CD14-positive monocyte (primary cell): ENCODE measurements around the gene GDPD2. TPM values are rescaled to one million over a fixed set of nuclear protein-coding genes. Genes with fewer than 3 reads are reported as not detected.

Experiments used
- DNase-seq, 3 donors: peaks; one replicate each; pipeline ENCODE4 v3.0.0-alpha.2; 2011 to 2022
- H2AFZ ChIP-seq: 2 replicates; pipeline ENCODE4 v1.6.0; 2012; ENCODE audit warnings: mild to moderate bottlenecking, low read depth, low read length, inconsistent platforms; ENCODE audit not compliant: insufficient read depth, poor library complexity, severe bottlenecking
- H3K27ac ChIP-seq, 2 donors: 1 replicate in 1 of 2; 2 replicates in 1 of 2; pipeline ENCODE4 v1.5.1; 2012 to 2013; ENCODE audit warnings: low read length in 2 of 2, control low read depth in 1 of 2, inconsistent platforms in 1 of 2, low read depth in 1 of 2, mild to moderate bottlenecking in 1 of 2
- H3K27me3 ChIP-seq, 2 donors: one replicate each; pipeline versions ENCODE4 v1.6.0 to v1.6.1; 2011 to 2013; ENCODE audit warnings: low read length in 2 of 2; ENCODE audit not compliant: control insufficient read depth in 2 of 2, insufficient read depth in 2 of 2
- H3K36me3 ChIP-seq, 2 donors: replicated peaks in 1 of 2; 1 replicate in 1 of 2; 2 replicates in 1 of 2; pipeline versions ENCODE4 v1.5.1 to v1.6.1; 2012 to 2013; ENCODE audit warnings: low read length in 2 of 2, control low read depth in 1 of 2, inconsistent platforms in 1 of 2, mild to moderate bottlenecking in 1 of 2; ENCODE audit not compliant: insufficient read depth in 2 of 2, control insufficient read depth in 1 of 2
- H3K4me1 ChIP-seq, 2 donors: 1 replicate in 1 of 2; 2 replicates in 1 of 2; pipeline versions ENCODE4 v1.5.1 to v1.6.1; 2012 to 2013; ENCODE audit warnings: low read length in 2 of 2, control low read depth in 1 of 2, inconsistent platforms in 1 of 2, mild to moderate bottlenecking in 1 of 2, moderate library complexity in 1 of 2; ENCODE audit not compliant: insufficient read depth in 2 of 2, control insufficient read depth in 1 of 2
- H3K4me2 ChIP-seq: replicated peaks from 2 replicates; pipeline ENCODE3; 2012; ENCODE audit warnings: low read length, moderate library complexity, mild to moderate bottlenecking; ENCODE audit not compliant: poor library complexity, severe bottlenecking; ENCODE audit errors: extremely low read depth
- H3K4me3 ChIP-seq, 3 experiments: fragments of 200-600 bp in 1 of 3; sonication (generic) in 1 of 3; replicated peaks in 1 of 3; 1 replicate in 2 of 3; 2 replicates in 1 of 3; pipeline ENCODE4 v1.5.1; 2011 to 2013; ENCODE audit warnings: low read length in 3 of 3, mild to moderate bottlenecking in 3 of 3, control low read depth in 2 of 3, low read depth in 2 of 3, inconsistent platforms in 1 of 3, moderate library complexity in 1 of 3
- H3K79me2 ChIP-seq: 2 replicates; pipeline ENCODE4 v1.6.0; 2012; ENCODE audit warnings: mild to moderate bottlenecking, control low read depth, inconsistent platforms, low read length, moderate library complexity; ENCODE audit not compliant: insufficient read depth
- H3K9ac ChIP-seq: 2 replicates; pipeline ENCODE4 v1.6.0; 2017; ENCODE audit warnings: low read length, mild to moderate bottlenecking; ENCODE audit not compliant: insufficient read depth, poor library complexity, severe bottlenecking
- H3K9me3 ChIP-seq, 2 donors: replicated peaks in 1 of 2; 1 replicate in 1 of 2; 2 replicates in 1 of 2; pipeline versions ENCODE4 v1.5.1 to v1.6.1; 2012 to 2013; ENCODE audit warnings: low read length in 2 of 2, control low read depth in 1 of 2; ENCODE audit not compliant: control insufficient read depth in 1 of 2, insufficient read depth in 1 of 2
- H4K20me1 ChIP-seq: 2 replicates; pipeline ENCODE4 v1.6.0; 2012; ENCODE audit warnings: mild to moderate bottlenecking, low read length, control low read depth, moderate library complexity; ENCODE audit not compliant: insufficient read depth
- H3K27ac Mint-ChIP-seq, 7 donors: one replicate each; pipeline ENCODE4 v1.8.0; 2020; ENCODE audit warnings: mild to moderate bottlenecking in 7 of 7, mixed read lengths in 7 of 7, moderate library complexity in 6 of 7, inconsistent platforms in 2 of 7
- H3K27me3 Mint-ChIP-seq, 3 donors: one replicate each; pipeline ENCODE4 v1.8.0; 2021 to 2022; ENCODE audit warnings: low read depth in 3 of 3, mild to moderate bottlenecking in 3 of 3, mixed read lengths in 3 of 3, moderate library complexity in 3 of 3, inconsistent platforms in 1 of 3
- H3K36me3 Mint-ChIP-seq, 2 donors: one replicate each; pipeline ENCODE4 v1.8.0; 2020; ENCODE audit warnings: mixed read lengths in 2 of 2, inconsistent platforms in 1 of 2, mild to moderate bottlenecking in 1 of 2
- H3K4me1 Mint-ChIP-seq: one replicate; pipeline ENCODE4 v1.8.0; 2020; ENCODE audit warnings: mild to moderate bottlenecking, mixed read lengths
- H3K4me3 Mint-ChIP-seq, 2 donors: one replicate each; pipeline ENCODE4 v1.8.0; 2020; ENCODE audit warnings: mild to moderate bottlenecking in 2 of 2, mixed read lengths in 2 of 2, moderate library complexity in 1 of 2
- H3K9me3 Mint-ChIP-seq, 7 donors: one replicate each; pipeline ENCODE4 v1.8.0; 2020 to 2022; ENCODE audit warnings: mixed read lengths in 7 of 7, mild to moderate bottlenecking in 6 of 7, moderate library complexity in 6 of 7, inconsistent platforms in 2 of 7
- CTCF ChIP-seq: fragments of 200-600 bp; IDR thresholded peaks from one replicate; pipeline ENCODE4 v1.8.0; 2022; ENCODE audit warnings: antibody characterized with exemption, mild to moderate bottlenecking
- WGBS: methylation state at CpG from one replicate; pipeline ENCODE4 v1.1.5; 2013; ENCODE audit warnings: missing lambda C conversion rate; ENCODE audit not compliant: insufficient coverage; 5-methylcytosine and 5-hydroxymethylcytosine counted together
- intact Hi-C, 2 donors: fragments of 100-400 bp; cut with micrococcal nuclease; formaldehyde crosslinking; loops; one replicate each; pipeline versions ENCODE4 v1.15.0 to v1.15.1; 2023
- polyA plus RNA-seq, 3 donors: library from polyadenylated mRNA; depleted of rRNA in 1 of 3; unstranded in 2 of 3; stranded (reverse) in 1 of 3; fragments of 300-500 nt in 2 of 3; fragments of >200 nt in 1 of 3; fragmentation: Illumina TruSeq in 2 of 3; gene quantifications; 1 replicate in 2 of 3; 2 replicates in 1 of 3; pipeline ENCODE4 v1.2.3, GENCODE V29; 2012 to 2021

The GDPD2 gene
- polyA plus RNA-seq, 3 donors: not detected

- Mint-ChIP-seq H3K27ac (peak overlapping the region in 1 of 7 donors; percentile 0), H3K27me3 (peaks cover 38 to 60% (median 46%) of the 10 kb centered on the region in 3 donors), H3K9me3 (peaks cover 0 to 5% (median 0%) of the 10 kb centered on the region in 7 donors), H3K4me3 (peak overlapping the region in 1 of 2 donors; percentile 3), H3K36me3 (no peaks in the 10 kb centered on the region), H3K4me1 (peaks cover 3% of the 10 kb centered on the region)
- intact Hi-C loops: no loop called here
- Histone ChIP-seq H3K9me3 (no peaks in the 10 kb centered on the region), H3K36me3 (no peaks in the 10 kb centered on the region), H2AFZ (no peak overlapping the region), H4K20me1 (no peaks in the 10 kb centered on the region), H3K4me1 (no peaks in the 10 kb centered on the region), H3K27me3 (peaks cover 11 to 47% of the 10 kb centered on the region in 2 donors), H3K9ac (no peak overlapping the region), H3K4me3 (no peak overlapping the region), H3K79me2 (no peaks in the 10 kb centered on the region), H3K4me2 (no peak overlapping the region), H3K27ac (no peak overlapping the region)
- 100% methylated on average over 7 of the region's 9 CpGs for WGBS
- DNase-seq: no peak
- no peak for TF ChIP-seq CTCF
Observed at GRCh38 chrX:70445951-70446350, 22.8 kb downstream of the GDPD2 start.

- TF ChIP-seq CTCF: no peak
- Histone ChIP-seq H2AFZ (no peak overlapping the region), H3K36me3 (no peaks in the 10 kb centered on the region), H3K9ac (no peak overlapping the region), H3K27me3 (peaks cover 11 to 48% of the 10 kb centered on the region in 2 donors), H3K4me3 (no peak overlapping the region), H3K4me1 (no peaks in the 10 kb centered on the region), H3K9me3 (no peaks in the 10 kb centered on the region), H3K79me2 (no peaks in the 10 kb centered on the region), H3K4me2 (no peak overlapping the region), H4K20me1 (no peaks in the 10 kb centered on the region), H3K27ac (no peak overlapping the region)
- H3K27me3 Mint-ChIP-seq: peaks cover 35 to 60% (median 47%) of the 10 kb centered on the region in 3 donors
- H3K4me1 Mint-ChIP-seq: peaks cover 3% of the 10 kb centered on the region
- H3K9me3 Mint-ChIP-seq: peaks cover 0 to 5% (median 0%) of the 10 kb centered on the region in 7 donors
- WGBS: 100% methylated on average over 1 of the region's 16 CpGs
- DNase-seq: no peak
- H3K4me3 Mint-ChIP-seq: peak overlapping the region in 1 of 2 donors; percentile 6
- no peaks in the 10 kb centered on the region for H3K36me3 Mint-ChIP-seq
- no peak overlapping the region for H3K27ac Mint-ChIP-seq
- intact Hi-C loops: no loop called here
Observed at GRCh38 chrX:70446380-70447350, 23.6 kb downstream of the GDPD2 start.
